Astrocyte of the spinal cord (primary cell): Measurements from ENCODE around the gene NDUFA6.
A peak's percentile ranks its signal among the peaks of the same experiment; 100 is the strongest.

Experiments
- DNase-seq: peaks from one replicate; pipeline ENCODE4 v3.0.0; 2011; ENCODE audit warnings: low read depth, low spot score
- H3K4me3 ChIP-seq: 2 replicates; pipeline ENCODE4 v1.5.1; 2011; ENCODE audit warnings: low read depth, mild to moderate bottlenecking, low read length, moderate library complexity
- in situ Hi-C: cut with HindIII; loops from 2 replicates; pipeline ENCODE4 v1.10.0; 2017; ENCODE audit warnings: low sequenced_read_pairs
- TF ChIP-seq, protein P1 (sequence below): IDR thresholded peaks from 2 replicates; pipeline ENCODE4 v1.5.1; 2012; ENCODE audit warnings: low read depth, mild to moderate bottlenecking, low read length, inconsistent platforms

NDUFA6 gene

DNA sequence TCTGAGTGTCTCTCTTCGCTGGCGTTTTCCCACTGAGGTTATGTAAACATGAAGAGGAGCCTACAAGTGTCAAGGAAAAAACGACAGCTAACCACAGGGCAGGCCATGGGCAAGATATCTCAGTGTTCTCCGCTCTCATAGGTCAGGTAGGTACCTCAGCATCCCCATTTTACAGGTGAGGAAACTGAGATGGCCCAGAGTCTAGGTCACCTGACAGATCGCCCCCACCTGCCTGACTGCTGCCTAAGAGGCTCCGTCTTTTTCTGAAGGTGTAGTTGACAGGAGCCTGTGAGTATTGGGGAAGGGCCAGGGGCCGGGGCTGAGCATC, 847 bp upstream of the NDUFA6 start:
- DNase-seq = no peak
- TF ChIP-seq, protein P1, sequence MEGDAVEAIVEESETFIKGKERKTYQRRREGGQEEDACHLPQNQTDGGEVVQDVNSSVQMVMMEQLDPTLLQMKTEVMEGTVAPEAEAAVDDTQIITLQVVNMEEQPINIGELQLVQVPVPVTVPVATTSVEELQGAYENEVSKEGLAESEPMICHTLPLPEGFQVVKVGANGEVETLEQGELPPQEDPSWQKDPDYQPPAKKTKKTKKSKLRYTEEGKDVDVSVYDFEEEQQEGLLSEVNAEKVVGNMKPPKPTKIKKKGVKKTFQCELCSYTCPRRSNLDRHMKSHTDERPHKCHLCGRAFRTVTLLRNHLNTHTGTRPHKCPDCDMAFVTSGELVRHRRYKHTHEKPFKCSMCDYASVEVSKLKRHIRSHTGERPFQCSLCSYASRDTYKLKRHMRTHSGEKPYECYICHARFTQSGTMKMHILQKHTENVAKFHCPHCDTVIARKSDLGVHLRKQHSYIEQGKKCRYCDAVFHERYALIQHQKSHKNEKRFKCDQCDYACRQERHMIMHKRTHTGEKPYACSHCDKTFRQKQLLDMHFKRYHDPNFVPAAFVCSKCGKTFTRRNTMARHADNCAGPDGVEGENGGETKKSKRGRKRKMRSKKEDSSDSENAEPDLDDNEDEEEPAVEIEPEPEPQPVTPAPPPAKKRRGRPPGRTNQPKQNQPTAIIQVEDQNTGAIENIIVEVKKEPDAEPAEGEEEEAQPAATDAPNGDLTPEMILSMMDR = no peak
- peak overlapping the region; percentile 66 for H3K4me3 ChIP-seq
- in situ Hi-C loops = no loop called here

- H3K4me3 ChIP-seq = no peak overlapping the region
- DNase-seq = no peak
- in situ Hi-C loops = no loop called here
- TF ChIP-seq, protein P1 = no peak
Measured at GRCh38 chr22:42086051-42086450, 4.5 kb downstream of the NDUFA6 start.

DNA sequence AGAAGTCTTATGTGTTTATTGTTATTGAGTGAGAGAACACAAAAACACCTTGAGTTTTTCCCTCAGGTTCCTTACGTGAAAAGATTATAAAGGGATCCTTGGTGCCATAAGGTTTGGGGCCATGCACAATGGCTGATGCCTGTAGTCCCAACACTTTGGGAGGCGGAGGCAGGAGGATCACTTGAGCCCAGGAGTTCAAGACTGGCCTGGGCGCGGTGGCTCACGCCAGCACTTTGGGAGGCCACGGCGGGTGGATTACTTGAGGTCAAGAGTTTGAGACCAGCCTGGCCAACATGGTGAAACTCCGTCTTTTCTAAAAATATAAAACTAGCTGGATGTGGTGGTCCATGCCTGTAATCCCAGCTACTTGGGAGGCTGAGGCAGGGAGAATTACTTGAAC, 5.7 kb downstream of the NDUFA6 start:
- no peak for DNase-seq
- H3K4me3 ChIP-seq = no peak overlapping the region
- TF ChIP-seq, protein P1 = no peak
- in situ Hi-C loops = no loop called here

DNA sequence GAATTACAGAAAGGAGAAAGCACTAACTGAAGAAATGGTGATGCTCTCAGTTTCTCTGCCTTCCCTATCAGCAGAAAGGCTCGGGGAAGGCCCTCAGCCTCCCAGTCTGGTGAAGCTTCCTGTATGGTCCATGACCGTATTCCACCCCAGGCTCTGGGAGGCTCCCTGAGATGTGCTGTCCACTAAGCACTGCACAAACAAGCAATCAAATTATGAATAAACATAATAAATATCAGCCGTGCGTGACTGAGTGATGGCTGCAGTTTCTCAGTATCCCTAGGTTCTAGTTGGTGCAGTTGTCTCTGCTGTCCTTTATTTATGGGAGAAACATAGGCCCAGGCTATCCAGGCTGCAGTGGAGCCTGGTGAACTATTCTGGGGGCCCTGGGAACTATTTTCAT, 7.5 kb downstream of the NDUFA6 start:
- in situ Hi-C loops = no loop called here
- DNase-seq = no peak
- no peak overlapping the region for H3K4me3 ChIP-seq
- TF ChIP-seq, protein P1 = no peak

DNA sequence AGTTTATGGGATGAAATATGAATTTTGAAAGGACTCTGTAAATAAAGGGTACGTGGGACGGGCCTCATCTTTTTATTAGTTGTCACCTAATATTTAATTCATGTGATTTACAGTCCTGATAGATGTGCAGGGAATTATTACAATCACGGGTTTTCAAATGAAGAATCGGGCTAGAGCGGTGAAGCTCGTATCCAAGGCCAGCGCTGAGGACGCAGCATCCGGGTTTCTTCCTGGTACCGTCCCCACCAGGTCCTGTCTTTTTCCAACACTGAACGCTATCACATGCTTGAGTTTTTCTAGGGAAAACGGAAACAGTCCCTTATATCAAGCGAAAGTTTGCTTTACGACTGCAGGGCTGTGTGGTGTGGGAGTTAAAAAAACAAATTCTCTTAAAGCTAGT, 10.3 kb downstream of the NDUFA6 start:
- peak overlapping the region; percentile 60 for H3K4me3 ChIP-seq
- DNase-seq = peak; percentile 58
- TF ChIP-seq, protein P1 = no peak
- in situ Hi-C loops = no loop called here

- peak within 1 kb of the TSS; percentile 60 for H3K4me3 ChIP-seq
- peak; percentile 99 for DNase-seq
- in situ Hi-C loops = no loop called here
- TF ChIP-seq, protein P1 = no peak
Measured at GRCh38 chr22:42079319-42080251, 11.0 kb downstream of the NDUFA6 start, which contains the start of gene SMDT1. SMDT1 (plus strand) TSS chr22:42079700; CDS start chr22:42079769, 69 bp downstream.
